GM12892 (cell line): Measurements from ENCODE around the gene SMU1.

ENCODE experiments used
- DNase-seq: peaks from one replicate; pipeline ENCODE4 v3.0.0; 2011; ENCODE audit not compliant: insufficient read length
- FAIRE-seq: peaks from 2 replicates; lab custom pipeline; 2011; peaks lifted over from hg19 to GRCh38; lab: Jason Lieb, UNC
- POLR2A ChIP-seq: IDR thresholded peaks from 2 replicates; pipeline ENCODE4 v1.6.1; 2011; ENCODE audit warnings: low read depth, low read length, control low read depth
- POLR2AphosphoS5 ChIP-seq: IDR thresholded peaks from 2 replicates; pipeline ENCODE4 v1.6.1; 2011; ENCODE audit warnings: low read depth, low read length, control low read depth
- TAF1 ChIP-seq: IDR thresholded peaks from 2 replicates; pipeline ENCODE4 v1.6.1; 2011; ENCODE audit warnings: low read depth, mild to moderate bottlenecking, control low read depth, low read length, borderline replicate concordance

The SMU1 gene

DNA sequence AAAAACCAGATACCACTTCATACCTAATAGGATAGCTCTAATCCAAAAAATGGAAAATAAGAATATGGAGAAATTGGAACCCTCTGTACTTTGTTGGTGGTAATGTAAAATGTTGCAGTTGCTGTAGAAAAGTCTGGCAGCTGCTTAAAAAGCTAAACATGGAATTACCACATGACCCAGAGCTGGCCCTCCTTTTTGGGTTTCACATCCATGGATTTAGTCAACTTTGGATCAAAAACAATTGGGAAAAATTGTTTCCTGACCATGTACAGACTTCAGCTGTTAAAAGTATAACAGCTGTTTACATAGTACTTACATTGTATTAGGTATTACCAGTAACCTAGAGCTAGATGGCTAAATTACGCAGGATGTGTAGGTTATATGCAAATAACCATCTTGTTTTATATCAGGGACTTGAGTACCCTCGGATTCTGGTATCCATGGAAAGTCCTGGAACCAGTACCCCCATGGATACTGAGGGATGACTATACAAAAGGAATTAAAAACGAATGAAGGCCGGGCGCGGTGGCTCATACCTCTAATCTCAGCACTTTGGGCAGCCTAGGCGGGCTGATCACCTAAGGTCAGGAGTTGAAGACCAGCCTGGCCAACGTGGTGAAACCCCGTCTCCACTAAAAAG, 35.6 kb downstream of the SMU1 start:
- DNase-seq (no peak), FAIRE-seq (no peak)
- TF ChIP-seq TAF1 (no peak), POLR2A (peak; percentile 24; the same call in 1 of the 2 replicates), POLR2AphosphoS5 (peak; percentile 53; the same call in 1 of the 2 replicates)

DNA sequence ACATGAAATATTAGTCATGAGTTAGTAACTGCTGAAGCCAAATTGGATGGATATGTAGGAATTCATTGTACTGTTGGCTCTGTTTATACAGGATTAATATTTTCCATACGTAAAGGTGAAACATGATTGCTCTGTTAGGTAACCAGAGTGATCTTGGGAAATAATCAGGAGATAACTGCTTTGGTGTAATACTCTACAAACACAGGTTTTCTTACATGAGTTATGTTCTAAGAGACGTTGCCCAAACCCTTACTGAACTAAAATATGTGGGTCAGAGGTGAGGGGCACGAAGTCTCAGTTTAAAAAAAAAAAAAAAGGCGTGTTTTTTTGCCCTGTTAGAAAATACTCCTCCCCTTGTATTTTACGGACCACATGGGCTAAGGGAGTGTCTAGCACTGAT, 43.6 kb downstream of the SMU1 start:
- FAIRE-seq (no peak), DNase-seq (no peak)
- TF ChIP-seq POLR2AphosphoS5 (no peak), TAF1 (no peak), POLR2A (no peak)

DNA sequence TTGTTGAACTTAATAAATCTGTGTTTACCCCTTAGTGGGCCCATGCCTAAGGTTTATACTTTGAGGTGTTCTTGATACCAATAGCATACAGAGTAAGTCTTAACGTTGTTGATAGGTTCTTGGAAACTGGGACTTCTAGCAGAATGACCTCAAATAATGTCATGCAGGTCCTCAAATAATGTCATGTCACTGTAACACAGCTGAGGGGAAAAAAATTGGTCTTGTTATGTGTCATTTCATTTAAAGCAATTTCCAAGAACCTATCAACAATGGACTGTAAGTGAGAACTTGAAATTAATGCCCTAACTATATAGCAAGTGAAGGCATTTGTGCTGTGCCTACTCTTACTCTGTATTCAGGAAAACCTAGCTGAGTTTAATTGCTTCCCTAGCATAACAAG, 44.2 kb downstream of the SMU1 start:
- FAIRE-seq (no peak), DNase-seq (no peak)
- TF ChIP-seq POLR2A (no peak), POLR2AphosphoS5 (no peak), TAF1 (no peak)

DNA sequence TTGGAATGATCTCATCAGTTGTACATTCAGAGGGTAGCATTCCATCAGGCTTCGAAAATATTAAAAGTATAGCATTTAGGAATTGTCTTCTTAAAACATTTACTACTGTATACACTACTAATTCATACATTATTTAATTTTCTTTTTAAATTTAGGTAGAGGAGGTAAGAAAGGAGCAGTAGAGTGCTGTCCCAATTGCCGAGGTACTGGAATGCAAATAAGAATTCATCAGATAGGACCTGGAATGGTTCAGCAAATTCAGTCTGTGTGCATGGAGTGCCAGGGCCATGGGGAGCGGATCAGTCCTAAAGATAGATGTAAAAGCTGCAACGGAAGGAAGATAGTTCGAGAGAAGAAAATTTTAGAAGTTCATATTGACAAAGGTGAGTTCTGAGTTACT, 46.2 kb downstream of the SMU1 start:
- no peak for FAIRE-seq
- DNase-seq: no peak
- TF ChIP-seq POLR2AphosphoS5 (no peak), POLR2A (no peak), TAF1 (no peak)

DNA sequence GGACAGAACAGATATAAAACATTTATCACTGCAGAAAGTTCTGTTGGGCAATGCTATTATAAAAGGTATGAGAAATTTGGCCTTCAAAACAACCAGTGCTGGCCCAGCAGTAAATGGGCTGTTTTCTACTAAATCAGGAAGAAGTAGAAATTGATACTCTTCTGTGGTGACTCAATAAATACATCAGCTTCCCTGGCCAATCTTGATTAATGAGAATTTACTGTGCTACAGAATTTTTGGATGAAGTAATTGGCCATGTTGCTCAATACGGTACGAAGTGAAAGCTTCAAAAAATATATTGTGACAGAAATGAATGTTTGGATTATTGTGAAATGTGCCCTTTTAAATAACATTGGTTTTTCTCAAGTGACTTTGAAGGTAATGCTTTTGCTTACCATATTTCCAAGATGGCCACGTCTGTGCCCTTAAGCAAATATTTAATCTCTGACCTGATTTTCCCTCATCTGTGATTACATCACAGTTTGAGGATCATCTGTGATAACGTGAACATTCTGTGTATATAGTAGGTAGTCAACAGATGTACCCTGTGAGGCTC, 47.2 kb downstream of the SMU1 start:
- FAIRE-seq: no peak
- no peak for TF ChIP-seq POLR2A
- TF ChIP-seq POLR2AphosphoS5: no peak
- no peak for TF ChIP-seq TAF1
- no peak for DNase-seq

DNA sequence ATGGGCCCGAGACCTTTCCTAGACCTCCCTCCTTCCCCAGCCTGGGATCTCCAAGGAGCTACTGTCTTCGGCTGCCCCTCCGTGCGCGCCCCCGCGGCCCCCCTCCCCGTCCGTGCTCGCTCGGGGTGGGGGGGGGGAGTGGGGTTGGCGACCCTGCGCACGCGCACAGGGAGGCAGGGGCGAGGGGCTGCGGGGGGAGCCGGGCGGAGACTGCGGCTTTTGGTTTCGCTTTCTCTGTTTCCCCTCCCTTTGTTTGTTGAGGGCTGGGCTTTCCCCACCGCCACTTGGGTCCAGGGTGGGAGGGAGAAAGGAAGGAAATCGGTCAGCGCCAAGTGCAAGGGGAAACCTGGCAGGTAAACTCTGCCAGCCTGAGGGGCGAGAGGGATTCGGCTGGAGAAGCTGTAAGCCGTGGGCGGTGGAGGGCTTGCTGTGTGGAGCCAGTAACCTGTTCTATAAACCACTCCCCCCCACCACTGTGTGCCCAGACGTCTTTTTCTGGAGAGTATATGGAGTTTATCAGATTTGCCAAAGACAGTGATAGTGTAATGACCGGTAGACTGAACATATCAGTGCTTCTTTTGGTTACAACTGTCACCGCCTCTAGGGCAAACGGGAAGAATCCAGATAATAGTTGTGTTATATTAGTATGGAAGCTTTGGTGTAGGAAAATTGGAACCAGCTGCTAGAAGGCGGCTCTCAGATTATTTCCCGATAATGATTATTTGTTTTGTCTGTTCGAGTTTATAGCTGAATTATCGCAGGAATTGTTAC, 50.7 kb downstream of the SMU1 start:
- no peak for TF ChIP-seq POLR2AphosphoS5
- TF ChIP-seq POLR2A: no peak
- TF ChIP-seq TAF1: no peak
- DNase-seq (peak; percentile 49), FAIRE-seq (peak; percentile 65)

DNA sequence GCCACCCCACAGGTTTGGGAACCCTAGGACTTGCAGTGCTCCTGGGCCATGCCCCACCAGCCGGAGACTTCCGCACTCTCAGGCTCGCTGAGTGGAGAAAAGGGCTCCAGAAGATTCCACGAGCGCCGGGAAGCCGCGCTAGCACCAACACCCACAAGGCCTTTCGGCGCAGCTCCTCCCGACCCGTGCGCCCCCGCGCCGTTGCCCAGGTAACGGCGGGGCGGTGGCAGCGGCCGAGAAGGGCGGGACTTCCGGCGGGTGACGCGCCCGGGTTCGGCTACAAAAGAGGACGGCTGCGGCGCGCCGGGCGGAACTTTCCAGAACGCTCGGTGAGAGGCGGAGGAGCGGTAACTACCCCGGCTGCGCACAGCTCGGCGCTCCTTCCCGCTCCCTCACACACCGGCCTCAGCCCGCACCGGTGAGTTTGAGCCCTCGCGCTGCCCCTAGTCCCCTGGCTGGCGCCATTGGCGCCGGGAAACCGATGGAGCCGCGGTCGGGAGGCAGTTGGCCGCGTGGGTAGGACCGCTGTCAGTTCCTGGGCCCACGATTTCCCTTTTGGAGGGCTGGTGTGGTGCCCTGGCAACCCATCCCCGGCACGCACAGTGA, 51.4 kb downstream of the SMU1 start, which contains the start of gene DNAJA1:
Gene DNAJA1, plus strand, starts transcription at position 308 of the 606 bp plus-strand sequence. CDS start 1,212 bp downstream, outside the sequence.
- DNase-seq (peak; percentile 81), FAIRE-seq (peak; percentile 98)
- TF ChIP-seq POLR2AphosphoS5 (peak; percentile 99), TAF1 (peak; percentile 96), POLR2A (peak; percentile 100)

DNA sequence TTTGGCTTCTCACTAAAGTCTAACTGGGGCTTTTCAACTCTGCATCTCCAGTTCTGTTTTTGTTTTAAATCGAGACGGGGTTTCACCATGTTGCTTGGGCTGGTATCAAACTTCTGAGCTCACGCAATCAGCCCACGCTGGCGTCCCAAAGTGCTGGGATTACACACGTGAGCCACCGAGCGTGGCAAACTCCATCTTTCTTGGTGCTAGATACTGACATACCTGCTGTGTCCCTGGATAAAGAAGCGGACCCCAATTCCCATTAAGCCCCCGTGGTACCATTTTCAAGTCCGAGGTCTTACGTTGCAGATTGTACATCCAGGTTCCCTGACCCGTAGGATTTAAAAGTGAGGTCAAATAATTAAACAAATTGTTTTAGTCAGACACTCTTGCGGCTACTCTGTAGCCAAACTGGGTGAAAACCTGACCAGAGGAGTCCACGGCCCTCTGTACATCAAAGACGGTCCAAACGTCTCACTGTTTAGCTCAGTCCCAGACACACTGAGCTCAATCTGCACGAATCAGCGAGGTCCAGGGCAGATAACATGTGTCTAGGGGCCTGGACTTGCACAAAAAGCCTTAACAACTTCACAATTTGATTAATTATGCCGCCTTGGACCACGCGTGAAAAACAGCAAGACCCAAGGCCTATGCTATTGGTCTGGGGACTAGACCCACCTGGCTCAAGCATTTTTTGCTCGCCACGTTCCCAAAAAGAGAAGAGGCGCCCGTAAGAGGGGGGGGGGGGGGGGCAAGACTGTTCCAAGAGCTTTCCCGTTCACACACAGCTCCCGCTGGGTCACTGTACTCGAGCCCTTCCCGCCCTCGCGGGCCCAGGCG, 52.1 kb downstream of the SMU1 start:
- TF ChIP-seq TAF1: no peak
- no peak for TF ChIP-seq POLR2A
- TF ChIP-seq POLR2AphosphoS5: no peak
- no peak for DNase-seq
- no peak for FAIRE-seq

DNA sequence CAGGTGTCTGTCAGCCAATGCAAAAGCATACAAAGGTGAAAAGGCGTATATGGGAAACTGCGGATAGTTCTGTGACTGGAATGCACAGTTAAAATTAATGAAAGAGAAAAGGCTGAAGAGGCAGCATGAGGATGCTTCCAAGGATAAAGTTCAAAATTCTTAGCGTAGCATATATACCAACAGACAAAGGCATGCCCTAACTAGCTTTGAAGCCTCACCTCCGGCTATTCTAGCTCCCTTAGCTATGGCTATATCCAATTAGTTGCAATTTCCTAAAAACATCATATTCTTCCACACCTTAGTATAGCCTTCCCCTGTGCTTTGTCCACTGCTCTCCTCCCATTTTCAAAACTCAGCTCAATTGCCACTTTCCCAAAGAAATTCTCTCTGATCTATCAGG, 52.8 kb downstream of the SMU1 start:
- TF ChIP-seq TAF1: no peak
- TF ChIP-seq POLR2A: no peak
- no peak for TF ChIP-seq POLR2AphosphoS5
- DNase-seq: no peak
- no peak for FAIRE-seq

DNA sequence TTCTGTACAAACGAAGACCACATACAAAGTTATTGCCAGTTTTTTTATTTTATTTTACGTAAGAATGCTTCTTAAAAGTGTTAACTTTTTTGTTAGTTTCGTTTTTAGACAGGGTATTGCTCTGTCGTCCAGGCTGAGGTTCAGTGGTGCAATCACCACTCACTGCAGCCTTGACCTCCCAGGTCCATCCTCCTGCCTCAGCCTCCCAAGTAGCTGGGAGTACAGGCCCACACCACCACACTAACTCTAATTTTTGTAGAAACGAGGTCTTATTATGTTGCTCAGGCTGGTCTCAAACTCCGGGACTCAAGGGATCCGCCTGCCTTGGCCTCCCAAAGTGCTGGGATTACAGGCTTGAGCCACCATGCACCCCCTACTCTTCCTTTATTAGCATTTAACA, 53.7 kb downstream of the SMU1 start:
- no peak for FAIRE-seq
- TF ChIP-seq POLR2AphosphoS5 (no peak), POLR2A (no peak), TAF1 (no peak)
- DNase-seq: no peak

DNA sequence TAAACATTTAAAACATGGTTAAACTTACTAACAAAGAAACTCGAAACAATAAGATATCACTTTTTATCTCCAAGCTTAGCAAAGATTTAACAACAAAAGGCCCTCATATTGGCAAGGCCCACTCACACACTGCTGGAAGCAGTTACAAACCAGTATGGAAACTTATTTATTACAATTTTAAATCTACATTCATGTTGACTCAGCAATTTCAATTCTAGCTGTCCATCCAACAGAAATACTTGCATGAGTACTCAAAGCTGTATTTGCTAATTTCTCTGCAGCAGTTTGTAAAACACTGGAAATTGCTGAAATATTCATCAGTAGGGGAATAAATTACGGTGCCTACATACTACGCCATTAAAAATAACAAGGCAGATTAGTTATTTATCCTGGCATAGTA, 54.2 kb downstream of the SMU1 start:
- FAIRE-seq: no peak
- TF ChIP-seq TAF1 (no peak), POLR2A (no peak), POLR2AphosphoS5 (no peak)
- DNase-seq: no peak
